Measurements from ENCODE around the gene CLIC4. TPM values are rescaled to one million over a fixed set of nuclear protein-coding genes. Genes with fewer than 3 reads are reported as not detected.

The CLIC4 gene
- total RNA-seq, 1 donor: 711 TPM

- no peaks in the 10 kb centered on the region for H4K20me1 ChIP-seq (ENCODE audit: insufficient read depth, low read length)
- H3K27ac ChIP-seq (ENCODE audit: low read depth, low read length): no peak overlapping the region
- no peak overlapping the region for H3K4me2 ChIP-seq (ENCODE audit: insufficient read depth, low read length)
- peaks cover 18% of the 10 kb centered on the region for H3K27me3 ChIP-seq (ENCODE audit: insufficient read depth, low read length)
- DNase-seq (ENCODE audit: insufficient read length, low spot score, missing footprints): no peak
- H3K4me3 ChIP-seq (ENCODE audit: insufficient read depth, low read length): no peak overlapping the region
- no peaks in the 10 kb centered on the region for H3K36me3 ChIP-seq (ENCODE audit: insufficient read depth, low read length)
- peaks cover 2% of the 10 kb centered on the region for H3K9me3 ChIP-seq (ENCODE audit: low read depth, low read length)
- peaks cover 9% of the 10 kb centered on the region for H3K4me1 ChIP-seq (ENCODE audit: insufficient read depth, low read length)
- TF ChIP-seq, protein P1, sequence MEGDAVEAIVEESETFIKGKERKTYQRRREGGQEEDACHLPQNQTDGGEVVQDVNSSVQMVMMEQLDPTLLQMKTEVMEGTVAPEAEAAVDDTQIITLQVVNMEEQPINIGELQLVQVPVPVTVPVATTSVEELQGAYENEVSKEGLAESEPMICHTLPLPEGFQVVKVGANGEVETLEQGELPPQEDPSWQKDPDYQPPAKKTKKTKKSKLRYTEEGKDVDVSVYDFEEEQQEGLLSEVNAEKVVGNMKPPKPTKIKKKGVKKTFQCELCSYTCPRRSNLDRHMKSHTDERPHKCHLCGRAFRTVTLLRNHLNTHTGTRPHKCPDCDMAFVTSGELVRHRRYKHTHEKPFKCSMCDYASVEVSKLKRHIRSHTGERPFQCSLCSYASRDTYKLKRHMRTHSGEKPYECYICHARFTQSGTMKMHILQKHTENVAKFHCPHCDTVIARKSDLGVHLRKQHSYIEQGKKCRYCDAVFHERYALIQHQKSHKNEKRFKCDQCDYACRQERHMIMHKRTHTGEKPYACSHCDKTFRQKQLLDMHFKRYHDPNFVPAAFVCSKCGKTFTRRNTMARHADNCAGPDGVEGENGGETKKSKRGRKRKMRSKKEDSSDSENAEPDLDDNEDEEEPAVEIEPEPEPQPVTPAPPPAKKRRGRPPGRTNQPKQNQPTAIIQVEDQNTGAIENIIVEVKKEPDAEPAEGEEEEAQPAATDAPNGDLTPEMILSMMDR (IDR thresholded peaks at IDR 0.05; ENCODE audit: extremely low read depth, low read depth, low read length): no peak
- H3K79me2 ChIP-seq (ENCODE audit: insufficient read depth, low read length): no peaks in the 10 kb centered on the region
- H2AFZ ChIP-seq (ENCODE audit: low read length): no peak overlapping the region
Observed at GRCh38 chr1:24881034-24881433, 135.8 kb downstream of the CLIC4 start.

- Histone ChIP-seq H3K79me2 (ENCODE audit: insufficient read depth, low read length) (no peaks in the 10 kb centered on the region), H4K20me1 (ENCODE audit: insufficient read depth, low read length) (no peaks in the 10 kb centered on the region), H3K4me2 (ENCODE audit: insufficient read depth, low read length) (no peak overlapping the region), H3K4me1 (ENCODE audit: insufficient read depth, low read length) (peaks cover 4% of the 10 kb centered on the region), H3K27ac (ENCODE audit: low read depth, low read length) (no peak overlapping the region), H3K9me3 (ENCODE audit: low read depth, low read length) (peaks cover 2% of the 10 kb centered on the region), H3K27me3 (ENCODE audit: insufficient read depth, low read length) (peaks cover 18% of the 10 kb centered on the region), H3K4me3 (ENCODE audit: insufficient read depth, low read length) (no peak overlapping the region), H2AFZ (ENCODE audit: low read length) (no peak overlapping the region), H3K36me3 (ENCODE audit: insufficient read depth, low read length) (no peaks in the 10 kb centered on the region)
- DNase-seq (ENCODE audit: insufficient read length, low spot score, missing footprints): no peak
- TF ChIP-seq, protein P1 (IDR thresholded peaks at IDR 0.05; ENCODE audit: extremely low read depth, low read depth, low read length): no peak
Observed at GRCh38 chr1:24884751-24885150, 139.5 kb downstream of the CLIC4 start.

- no peak overlapping the region for H3K27ac ChIP-seq (ENCODE audit: low read depth, low read length)
- TF ChIP-seq, protein P1 (IDR thresholded peaks at IDR 0.05; ENCODE audit: extremely low read depth, low read depth, low read length): no peak
- H3K79me2 ChIP-seq (ENCODE audit: insufficient read depth, low read length): no peaks in the 10 kb centered on the region
- H4K20me1 ChIP-seq (ENCODE audit: insufficient read depth, low read length): no peaks in the 10 kb centered on the region
- H3K4me2 ChIP-seq (ENCODE audit: insufficient read depth, low read length): no peak overlapping the region
- peaks cover 18% of the 10 kb centered on the region for H3K27me3 ChIP-seq (ENCODE audit: insufficient read depth, low read length)
- DNase-seq (ENCODE audit: insufficient read length, low spot score, missing footprints): no peak
- peaks cover 4% of the 10 kb centered on the region for H3K4me1 ChIP-seq (ENCODE audit: insufficient read depth, low read length)
- no peak overlapping the region for H3K4me3 ChIP-seq (ENCODE audit: insufficient read depth, low read length)
- peaks cover 2% of the 10 kb centered on the region for H3K9me3 ChIP-seq (ENCODE audit: low read depth, low read length)
- H3K36me3 ChIP-seq (ENCODE audit: insufficient read depth, low read length): no peaks in the 10 kb centered on the region
- no peak overlapping the region for H2AFZ ChIP-seq (ENCODE audit: low read length)
Observed at GRCh38 chr1:24886241-24886640, 141.0 kb downstream of the CLIC4 start.

DNA sequence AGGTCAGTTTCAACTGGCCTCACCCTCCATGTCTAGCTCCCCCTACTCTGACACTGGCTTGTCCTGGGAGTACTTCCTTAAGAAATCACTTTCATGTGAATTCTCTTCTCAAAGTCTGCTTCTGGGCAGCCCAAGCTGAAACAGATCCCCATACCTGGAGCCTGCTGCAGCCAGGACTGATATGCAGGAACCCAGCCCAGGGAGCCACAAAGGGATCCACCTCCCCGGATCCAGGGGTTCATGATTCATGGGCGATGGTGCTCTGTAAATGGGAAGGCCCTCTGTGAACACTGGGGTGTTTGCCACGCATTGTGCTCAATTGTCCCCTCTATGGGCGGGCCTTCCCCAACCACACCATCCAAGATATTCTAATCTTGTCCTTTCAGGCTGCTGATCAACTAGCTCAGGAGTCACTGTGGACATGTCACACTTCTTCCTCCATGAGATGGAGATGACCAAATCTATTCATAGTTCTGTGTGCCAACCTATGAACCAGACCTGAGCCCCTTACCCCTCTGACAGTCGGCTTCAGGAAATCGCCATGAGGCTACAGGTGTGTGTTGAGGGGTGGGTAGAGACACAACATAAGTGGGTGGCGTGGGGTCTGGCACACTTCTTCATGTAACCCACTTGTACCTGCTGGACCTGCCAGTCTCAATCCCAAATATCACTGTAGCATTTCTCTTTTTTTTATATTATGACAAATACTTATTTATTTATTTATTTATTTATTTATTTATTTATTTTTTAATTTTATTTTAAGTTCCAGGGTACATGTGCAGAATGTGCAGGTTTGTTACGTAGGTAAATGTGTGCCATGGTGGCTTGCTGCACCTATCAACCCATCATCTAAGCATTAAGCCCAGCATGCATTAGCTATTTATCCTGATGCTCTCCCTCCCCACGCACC, 143.1 kb downstream of the CLIC4 start:
- TF ChIP-seq, protein P1 (IDR thresholded peaks at IDR 0.05; ENCODE audit: extremely low read depth, low read depth, low read length): no peak

More for the DNA sequence above, 143.1 kb downstream of the CLIC4 start:
- Histone ChIP-seq H3K79me2 (ENCODE audit: insufficient read depth, low read length) (no peaks in the 10 kb centered on the region), H3K27ac (ENCODE audit: low read depth, low read length) (no peak overlapping the region), H3K36me3 (ENCODE audit: insufficient read depth, low read length) (no peaks in the 10 kb centered on the region), H3K9me3 (ENCODE audit: low read depth, low read length) (peaks cover under 1% of the 10 kb centered on the region), H3K4me1 (ENCODE audit: insufficient read depth, low read length) (peaks cover 4% of the 10 kb centered on the region), H3K4me3 (ENCODE audit: insufficient read depth, low read length) (no peak overlapping the region), H2AFZ (ENCODE audit: low read length) (no peak overlapping the region), H3K27me3 (ENCODE audit: insufficient read depth, low read length) (peaks cover 4% of the 10 kb centered on the region), H3K4me2 (ENCODE audit: insufficient read depth, low read length) (no peak overlapping the region), H4K20me1 (ENCODE audit: insufficient read depth, low read length) (no peaks in the 10 kb centered on the region)
- no peak for DNase-seq (ENCODE audit: insufficient read length, low spot score, missing footprints)

Data from osteoblast (primary cell).